Measurements from ENCODE around the gene PPM1K.

PPM1K gene

DNA sequence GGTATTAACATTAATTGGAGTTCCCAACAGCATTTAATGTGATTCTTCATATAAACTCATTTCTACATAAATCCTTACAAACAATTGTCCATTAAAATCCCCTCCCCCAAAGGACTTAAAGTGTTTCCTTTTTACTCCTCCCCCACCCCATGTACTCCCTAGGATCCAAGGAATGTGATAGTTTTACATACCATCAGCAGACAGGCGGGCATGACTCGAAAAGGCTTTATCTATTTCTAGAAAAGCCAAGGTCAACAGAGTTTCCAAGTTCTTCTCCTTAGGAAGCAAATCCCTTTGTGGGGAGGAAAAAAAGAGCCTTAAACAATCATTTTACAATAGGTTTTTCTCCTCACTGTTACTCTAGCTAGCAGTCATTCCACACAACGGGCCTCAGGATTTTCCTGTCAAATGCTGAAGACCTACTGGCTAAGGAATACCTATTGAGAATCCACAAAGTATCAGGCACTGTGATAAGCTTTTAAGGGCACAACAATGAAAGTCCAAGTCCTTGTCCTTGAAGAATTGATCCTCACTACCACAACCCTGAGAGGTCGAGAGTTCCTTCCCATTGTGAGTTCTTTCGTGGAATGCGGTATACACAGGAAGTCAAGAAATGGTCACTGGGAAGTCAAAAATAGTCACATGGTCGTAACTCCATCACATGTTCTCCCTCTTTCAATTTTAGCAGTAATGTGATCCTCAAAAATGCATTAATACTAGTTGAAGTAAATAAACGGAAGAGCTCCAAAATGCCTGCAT, 7.2 kb downstream of the PPM1K start:
- no peak for DNase-seq

DNA sequence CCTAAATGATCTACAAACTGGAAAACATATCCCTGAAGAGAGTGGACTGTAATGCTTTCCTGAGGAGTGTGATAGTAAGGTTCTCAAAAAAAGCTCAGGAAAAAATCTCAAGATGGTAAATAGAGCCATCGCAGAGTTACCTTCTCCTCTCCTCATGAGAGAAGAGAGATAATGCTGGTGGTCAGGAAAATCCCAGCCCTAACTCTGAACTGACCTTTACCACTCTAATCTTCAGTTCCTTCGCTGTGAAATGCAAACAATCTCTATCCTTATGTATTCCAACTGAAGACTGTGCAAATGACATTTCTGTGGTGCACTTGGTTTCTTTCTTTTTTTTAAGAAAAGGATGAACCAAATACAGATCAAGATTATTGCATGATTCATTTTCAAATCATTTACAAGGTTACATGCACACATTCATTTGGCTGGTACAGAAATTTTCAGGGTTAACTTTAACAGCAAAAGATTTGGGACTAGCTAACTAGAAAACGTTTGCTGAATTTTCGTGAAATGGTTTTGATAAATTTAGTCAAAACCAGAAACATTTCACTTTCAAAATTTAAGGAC, 8.3 kb downstream of the PPM1K start:
- no peak for DNase-seq

DNA sequence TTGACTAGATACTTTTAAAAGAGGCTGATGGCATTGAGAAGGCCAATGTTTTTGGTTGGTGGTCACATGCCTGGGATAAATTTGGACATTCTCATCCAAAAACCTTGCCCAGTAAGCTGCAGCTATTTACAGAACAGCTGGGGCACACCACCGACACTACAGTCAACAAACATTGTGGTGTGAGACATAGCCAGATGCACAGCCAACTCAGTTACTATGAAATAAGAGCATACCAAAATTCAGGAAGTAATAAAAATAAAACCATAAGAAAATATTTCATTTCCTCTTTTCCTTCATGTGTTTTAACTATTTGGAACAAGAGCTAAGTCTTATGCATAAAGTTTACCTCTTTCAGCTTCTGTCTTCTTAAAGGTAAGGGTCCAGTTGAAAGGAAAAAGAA, 8.8 kb downstream of the PPM1K start:
- DNase-seq: peak; percentile 55

DNA sequence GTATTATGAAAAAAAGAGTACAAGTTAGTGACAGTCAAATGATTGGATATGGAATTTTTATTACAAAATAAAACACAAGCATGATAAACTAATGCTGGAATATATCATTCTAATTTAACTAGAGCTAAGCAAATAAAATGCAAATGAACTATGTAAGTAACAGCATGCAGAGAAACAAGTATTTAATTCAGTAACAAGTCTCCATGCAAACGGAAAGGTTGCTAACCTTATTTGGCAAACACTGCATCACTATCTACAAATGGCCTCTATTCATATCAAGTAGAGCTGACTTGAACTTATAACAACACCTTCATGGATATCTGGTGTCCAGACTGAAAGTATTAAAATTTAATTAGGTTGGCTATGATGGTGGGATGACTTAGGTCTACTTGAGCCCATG, 15.4 kb downstream of the PPM1K start:
- DNase-seq: no peak

DNA sequence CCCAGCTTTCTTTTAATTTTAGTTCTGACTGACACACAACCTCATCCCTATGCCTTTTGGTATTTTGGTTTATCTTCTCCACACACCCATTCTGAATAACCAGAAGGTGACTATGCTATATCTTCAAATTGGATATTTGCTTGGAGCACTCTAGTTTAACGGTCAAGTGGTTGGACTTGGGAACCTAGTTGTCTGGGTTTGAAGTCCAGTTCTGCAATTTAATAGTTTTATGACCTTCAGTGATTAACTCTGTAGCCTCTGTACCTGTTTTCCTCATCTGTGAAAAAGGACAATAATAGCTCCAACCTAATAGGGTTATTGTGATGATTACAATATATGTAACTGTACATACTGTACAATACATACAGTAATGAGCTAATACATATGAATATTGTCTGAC, 20.0 kb downstream of the PPM1K start:
- no peak for DNase-seq

DNA sequence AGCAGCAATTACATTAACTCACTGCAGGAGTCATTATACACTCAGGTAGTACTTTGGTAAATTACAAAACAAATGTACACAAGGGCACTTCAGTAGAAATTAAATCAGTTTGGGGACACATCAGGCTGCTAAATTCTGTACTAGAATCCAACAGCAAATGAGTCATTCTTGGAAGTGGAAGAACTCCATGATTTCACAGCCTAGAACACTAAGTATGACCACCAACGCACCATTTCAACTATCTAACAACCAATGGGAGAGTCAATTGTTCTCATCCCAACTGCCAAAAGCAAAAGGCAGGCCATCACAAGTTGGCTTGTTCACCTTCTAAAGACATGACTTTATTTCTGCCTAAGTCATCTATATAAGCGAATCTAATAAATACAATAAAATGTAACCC, 26.6 kb downstream of the PPM1K start:
- DNase-seq: no peak

DNA sequence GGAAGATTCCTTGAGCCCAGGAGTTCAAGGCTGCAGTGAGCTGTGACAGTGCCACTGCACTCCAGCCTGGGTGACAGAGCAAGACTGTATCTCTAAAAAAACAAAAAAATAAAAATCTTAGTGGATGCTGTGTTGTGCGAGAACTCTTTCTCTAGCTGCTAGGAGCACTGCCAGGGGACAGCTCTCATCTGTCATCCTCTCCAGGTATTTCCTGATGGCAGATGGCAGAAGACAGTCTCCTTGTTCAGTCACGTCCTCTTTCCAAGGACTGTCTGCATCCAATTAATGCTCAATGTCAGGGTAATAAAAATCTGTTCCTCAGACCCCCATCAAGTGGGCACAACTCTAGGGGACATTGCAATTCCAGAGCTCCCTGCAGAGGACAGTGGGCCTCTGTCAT, 29.2 kb downstream of the PPM1K start:
- no peak for DNase-seq

DNA sequence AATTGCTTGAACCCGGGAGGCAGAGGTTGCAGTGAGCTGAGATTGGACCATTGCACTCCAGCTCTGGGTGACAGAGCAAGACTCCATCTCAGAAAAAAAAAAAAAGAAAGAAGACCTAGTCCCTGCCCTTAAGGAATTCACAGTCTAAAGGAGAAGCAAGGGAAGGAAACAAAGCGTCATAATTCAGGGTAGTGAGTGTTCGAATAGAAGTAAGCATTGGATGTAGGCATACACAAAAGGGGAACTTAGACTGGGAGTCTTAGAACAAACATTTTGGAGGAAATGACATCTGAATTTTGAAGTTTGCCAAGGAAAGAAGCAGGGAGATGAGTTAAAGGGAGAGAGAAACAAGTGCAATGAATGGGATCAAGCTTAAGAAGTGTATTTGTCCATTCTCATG, 32.4 kb downstream of the PPM1K start:
- DNase-seq: no peak

DNA sequence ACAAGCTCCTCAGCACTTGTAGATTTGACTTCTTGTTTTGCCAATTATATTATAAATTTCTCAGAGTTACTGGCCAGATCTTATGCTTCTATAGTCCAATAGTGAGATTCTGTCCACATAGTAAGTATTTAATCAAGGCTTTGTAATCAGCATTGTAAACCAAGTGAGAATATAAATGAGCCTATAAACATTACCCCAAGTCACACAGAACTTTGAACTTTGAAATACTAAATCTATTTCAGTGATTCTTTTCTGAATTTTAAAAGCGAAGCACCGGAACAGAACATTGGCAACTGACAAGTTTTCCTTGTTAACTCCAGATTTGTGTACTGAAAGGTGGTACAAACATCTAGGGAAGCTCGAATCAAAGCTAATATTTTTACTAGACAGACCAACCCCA, 37.2 kb downstream of the PPM1K start:
- no peak for DNase-seq

DNA sequence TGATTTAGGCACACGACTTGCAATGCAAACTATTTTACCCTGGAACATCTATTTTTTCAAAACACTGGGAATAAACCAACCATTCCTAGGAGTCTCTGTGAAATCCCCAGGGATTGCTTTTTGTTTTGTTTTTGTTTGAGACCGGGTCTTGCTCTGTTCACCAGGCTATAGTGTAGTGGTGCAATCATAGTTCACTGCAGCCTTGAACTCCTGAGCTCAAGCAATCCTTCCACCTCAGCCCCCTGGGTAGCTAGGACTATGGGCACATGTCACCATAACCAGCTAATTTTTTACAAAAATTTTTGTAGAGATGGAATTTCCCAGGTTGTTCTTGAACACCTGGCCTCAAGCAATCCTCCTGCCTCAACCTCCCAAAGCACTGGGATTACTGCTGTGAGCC, 37.8 kb downstream of the PPM1K start:
- no peak for DNase-seq

DNA sequence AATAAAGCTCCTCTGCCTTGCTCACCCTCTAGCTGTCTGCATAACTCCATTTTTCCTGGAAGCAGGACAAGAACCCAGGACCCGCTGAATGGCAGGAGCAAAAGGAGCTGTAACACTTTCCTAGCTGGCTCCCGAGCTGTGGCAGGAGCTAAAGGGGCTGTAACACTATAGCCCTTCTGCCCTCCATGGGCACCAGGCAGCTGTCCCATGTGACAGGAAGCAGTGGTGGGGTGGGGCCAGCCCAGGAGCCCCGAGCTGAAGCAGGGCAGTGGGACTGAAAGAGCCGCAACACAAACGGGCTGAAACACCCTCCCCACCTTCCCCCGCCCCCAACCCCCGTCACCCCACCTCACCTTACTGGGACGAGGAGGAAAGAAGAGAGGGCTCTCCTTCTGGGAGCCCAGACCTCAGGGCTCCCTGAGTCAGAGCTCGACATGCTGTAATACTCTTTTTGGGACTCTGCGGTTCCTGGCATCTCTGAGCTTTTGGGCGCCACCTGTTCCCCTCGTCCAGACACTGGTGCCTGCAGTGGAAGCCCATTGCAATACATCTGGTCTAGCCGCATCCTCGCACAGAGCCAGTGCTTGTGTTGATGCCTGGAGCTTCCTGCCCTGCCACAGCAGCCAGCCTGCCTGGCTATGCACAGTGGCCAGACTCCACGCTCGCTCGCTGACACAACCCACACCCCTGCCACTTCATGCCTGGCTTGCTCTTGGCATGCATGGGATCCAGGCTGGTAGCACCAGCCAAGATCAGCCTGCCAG, 39.4 kb downstream of the PPM1K start:
- no peak for DNase-seq

DNA sequence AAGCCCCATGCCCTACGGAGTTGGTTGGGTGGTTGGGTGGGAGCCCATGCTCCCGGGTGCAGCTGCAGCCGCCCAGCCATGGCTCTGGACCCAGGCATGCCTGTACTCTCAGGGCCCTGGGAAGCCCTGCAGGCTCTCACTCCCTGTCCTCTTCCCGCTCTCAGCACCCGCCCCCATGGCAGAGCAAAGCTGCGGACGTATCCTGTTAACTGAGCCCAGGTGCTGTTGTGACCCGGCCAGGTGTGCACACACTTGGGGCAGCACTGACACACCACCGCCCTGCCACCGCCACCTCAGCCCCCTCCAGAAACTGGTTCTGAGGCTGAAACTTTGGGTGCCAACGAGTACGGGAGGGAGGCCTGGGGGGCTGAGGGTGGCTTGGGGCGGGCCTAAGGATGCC, 40.3 kb downstream of the PPM1K start:
- no peak for DNase-seq

DNA sequence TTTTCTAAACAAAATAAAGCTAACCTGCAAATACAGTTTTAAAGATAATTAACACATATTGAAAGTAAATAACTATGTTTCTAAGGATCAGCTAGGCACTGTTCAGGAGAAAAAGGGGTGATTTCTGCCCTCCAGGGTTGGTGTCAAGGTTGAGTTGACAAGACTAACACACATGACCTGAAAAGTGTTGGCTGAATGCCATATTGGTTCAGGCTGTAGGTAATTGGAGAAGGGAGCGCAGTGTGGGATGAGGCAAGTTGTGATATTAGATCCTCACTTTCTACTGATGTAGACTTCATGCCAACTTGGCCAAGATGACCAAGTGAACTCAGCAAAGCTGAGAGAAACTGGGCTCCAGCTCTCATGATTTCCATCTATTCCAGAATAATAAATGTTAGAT, 42.2 kb downstream of the PPM1K start:
- no peak for DNase-seq

DNA sequence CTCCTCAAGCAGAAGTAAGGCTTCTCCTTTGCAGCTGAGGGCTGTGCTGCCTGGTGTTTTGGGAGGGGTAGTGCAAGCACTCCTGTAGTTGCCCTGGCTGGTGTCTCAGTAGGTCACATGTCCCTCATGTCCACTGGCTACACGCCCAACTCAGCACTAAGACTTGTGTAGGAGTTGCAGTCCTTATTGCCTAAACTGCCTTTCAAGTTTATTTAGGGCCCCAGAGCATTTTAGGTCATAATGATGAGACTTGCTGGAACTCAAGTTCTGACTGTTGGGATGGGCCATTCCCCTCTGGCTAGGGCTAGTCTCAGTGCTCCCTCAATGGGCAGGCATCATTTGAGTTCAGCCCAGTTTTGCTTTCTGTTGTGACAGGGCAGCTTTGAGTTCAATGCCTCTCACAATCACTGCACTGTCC, 44.1 kb downstream of the PPM1K start:
- DNase-seq: no peak

DNA sequence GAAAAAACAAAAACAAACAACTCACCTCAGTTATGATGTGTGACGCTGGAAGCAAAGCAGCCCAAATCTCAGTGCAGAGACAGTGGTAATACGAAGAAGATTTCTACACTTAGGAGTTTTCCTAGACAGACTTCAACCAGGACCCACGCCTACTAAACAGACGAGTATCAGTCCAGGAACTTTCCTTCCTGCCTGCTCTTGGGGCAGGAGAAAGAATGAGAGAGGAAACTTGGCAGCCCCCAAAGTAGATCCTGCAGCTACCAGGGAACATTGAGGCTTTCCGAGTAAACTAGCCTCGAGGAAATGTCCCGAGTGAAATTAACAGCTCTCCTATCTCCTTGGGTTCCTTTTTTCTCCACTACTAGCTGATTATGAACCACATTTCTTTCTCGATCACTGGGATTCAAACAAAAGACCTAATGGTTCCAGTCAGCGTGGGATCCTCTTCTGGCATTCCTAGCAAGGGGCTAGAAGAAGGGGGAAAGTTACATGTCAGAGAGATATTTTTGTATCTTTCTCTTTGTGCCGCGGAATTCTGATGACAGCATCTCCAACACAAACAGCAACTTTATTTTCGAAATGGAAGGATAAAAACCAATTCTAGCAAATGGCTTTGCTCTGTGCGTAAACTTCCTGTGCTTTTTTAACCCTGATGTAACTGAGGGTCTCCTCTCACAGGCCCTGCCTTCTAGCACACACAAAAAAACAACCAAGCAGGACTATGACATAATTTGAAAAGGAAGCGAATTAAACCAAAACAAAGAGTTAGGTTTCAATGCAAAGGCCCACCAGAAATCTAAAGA, 53.2 kb downstream of the PPM1K start:
- no peak for DNase-seq

DNA sequence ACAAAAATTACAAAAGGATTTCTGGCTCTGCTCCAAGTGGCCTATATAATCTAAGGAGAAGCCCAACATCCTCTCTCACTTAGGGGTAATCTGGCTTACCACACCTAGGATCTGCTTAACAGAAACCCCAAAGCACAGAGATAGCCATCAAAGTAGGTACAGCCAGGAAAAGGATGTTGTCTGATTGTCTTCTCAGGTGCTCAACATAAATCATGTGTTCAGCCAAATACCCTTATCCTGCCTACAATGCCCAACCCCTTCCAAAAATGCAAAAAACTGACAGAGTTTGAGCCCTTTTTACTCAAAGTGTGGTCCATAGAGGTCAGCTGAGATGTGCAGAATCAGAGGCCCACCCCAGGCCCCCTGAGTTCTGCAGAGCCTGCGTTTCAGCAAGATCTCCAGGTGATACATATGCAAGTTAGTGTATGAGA, 53.9 kb downstream of the PPM1K start:
- DNase-seq: no peak

DNA sequence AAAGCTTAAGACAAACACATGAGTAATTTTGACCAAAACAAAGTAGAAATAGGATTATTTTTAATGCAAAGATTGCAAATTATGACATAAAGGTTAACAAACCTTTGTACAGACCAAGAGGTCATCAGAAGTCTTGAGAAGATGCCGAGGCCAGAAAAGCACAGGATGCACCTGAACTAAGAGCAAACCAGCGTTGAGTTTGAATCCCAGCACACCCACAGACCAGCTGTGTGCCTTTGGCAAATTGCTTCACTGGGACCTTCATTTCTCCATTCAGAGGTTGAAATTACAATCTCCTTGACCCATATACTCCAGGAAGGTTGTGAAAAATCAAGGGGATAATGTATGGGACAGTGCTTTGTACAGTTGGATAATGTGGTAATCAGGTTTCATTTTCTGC, 56.6 kb downstream of the PPM1K start:
- DNase-seq: no peak

DNA sequence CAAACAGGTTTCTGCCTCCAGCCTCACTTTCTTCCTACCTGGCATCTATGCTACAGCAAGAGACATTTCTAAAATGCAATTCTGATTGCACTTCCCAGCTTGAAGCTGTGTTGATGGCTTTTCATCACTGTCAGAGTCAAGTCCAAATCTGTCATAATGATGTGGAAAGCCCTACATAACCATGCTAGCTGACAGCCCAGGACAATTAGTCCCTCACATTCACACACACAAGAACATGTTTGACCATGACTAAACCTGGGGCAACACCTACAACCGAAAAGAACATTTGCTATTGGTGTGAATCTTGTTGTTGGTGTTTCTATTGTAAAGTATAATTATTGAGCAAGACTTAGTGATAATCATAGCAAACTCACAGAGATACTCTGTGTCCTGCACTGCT, 58.2 kb downstream of the PPM1K start:
- no peak for DNase-seq

DNA sequence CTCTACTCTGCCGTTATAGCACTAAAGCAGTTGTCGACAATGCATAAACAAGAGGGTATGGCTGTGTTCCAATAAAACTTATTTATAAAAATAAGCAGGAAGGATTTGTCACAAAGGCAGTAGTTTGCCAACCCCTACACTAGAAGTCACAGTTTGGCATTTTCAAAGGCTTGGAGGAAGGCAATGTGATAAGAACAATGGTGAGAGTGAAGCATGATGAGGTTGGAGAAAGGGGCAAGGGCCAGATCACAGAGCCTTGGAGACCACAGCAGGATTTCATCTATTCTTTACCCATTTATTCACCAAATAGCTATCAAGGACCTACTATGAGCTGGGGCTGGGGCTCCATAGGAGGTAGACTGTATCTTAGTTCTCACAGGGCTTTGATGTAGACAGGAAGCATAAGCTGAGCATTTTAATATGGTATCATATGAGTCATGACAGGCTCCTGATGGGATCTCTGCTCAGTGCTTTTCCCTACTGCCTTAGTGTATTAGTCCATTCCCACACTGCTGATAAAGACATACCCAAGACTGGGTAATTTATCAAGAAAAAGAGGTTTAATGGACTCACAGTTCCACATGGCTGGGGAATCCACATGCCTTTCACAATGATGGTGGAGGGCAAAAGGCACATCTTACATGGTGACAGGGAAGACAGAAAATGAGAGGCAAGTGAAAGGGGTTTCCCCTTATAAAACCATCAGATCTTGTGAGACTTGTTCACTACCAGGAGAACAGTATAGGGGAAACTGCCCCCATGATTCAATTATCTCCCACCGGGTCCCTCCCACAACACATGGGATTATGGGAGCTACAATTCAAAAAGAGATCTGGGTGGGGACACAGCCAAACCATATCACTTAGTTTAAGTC, 58.9 kb downstream of the PPM1K start:
- no peak for DNase-seq

DNA sequence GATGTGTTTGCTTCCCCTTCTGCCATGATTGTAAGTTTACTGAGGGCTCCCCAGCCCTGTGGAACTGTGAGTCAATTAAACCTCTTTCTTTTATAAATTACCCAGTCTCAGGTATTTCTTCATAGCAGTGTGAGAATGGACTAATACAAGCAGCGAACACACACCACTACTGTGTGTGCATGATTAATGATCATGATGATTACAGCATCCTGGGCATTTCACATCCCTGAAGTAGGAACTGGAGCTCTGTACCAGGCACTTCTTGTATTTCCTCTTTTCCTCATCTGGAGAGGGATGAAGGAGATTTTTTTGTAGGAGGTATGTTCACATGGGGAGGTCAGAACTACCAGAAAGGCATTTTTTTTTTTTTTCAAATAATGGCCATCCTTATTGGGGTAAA, 60.8 kb downstream of the PPM1K start:
- DNase-seq: no peak

DNA sequence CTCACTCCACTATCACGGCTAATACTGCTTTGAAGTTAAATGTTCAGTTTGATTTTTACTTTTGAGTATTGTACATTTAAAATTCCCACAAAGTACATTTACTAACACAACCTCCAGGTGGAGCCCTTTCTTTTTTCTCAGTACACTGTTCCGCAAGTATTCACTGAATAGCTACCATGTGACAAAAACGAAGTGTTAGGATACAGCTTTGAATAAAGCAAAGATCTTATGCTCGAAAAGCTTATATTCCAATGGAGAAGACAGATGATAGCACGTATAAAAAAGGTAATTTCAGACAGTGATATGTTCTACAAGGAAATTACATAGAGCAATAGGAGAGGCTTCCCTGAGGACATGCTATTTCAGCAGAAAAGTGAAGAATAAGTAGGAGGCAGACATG, 65.3 kb downstream of the PPM1K start:
- peak; percentile 4 for DNase-seq

DNA sequence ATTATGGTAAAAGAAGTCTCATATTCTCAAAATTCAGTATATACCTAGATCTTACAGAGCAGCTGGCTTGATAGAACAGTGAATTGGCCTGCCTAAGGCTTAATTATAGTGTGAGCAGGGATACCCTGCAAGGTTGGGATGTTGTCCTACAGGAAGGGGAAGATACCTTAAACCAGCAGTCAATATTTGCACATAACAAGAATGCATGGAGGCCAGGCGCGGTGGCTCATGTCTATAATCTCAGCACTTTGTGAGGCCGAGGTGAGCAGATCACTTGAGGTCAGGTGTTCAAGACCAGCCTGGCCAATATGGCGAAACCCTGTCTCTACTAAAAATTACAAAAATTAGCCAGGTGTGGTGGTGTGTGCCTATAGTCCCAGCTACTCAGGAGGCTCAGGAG, 67.2 kb downstream of the PPM1K start:
- DNase-seq: no peak

Data from SIG-M5 (cell line).